Urinary bladder (tissue), 2 donors: ENCODE data around the gene HM13. TPM values are rescaled to one million over a fixed set of nuclear protein-coding genes. Genes with fewer than 3 reads are reported as not detected.

ENCODE experiments used
- polyA plus RNA-seq: library from polyadenylated mRNA; stranded (reverse); fragments of 200-250 nt; gene quantifications from one replicate; pipeline ENCODE4 v1.2.3, GENCODE V29; 2013
- small RNA-seq: library from RNA; depleted of rRNA; stranded (forward); fragments of <200 nt; gene quantifications from one replicate; pipeline ENCODE3, GENCODE V24; 2014
- total RNA-seq: library from RNA; depleted of rRNA; stranded (reverse); fragments of >200 nt; gene quantifications from one replicate; pipeline ENCODE4 v1.2.3, GENCODE V29; 2014
- donor health status: healthy.

Gene HM13
- total and polyA plus RNA-seq, 2 donors: 48.8 to 90.4 TPM

Small RNAs within 50 kb of the gene (small RNA-seq; reads per million reads assigned to genes)
- gene MIR3193: 0.09 reads per million

Other genes with a start within 250 kb of the HM13 start
- not detected for gene DEFB116, start 205.9 kb upstream of the HM13 start, total RNA-seq
- not detected for gene DEFB116, start 205.9 kb upstream of the HM13 start, polyA plus RNA-seq
- gene DEFB118, start 145.8 kb upstream of the HM13 start, total RNA-seq: not detected
- not detected for gene DEFB118, start 145.8 kb upstream of the HM13 start, polyA plus RNA-seq
- gene DEFB119, start 123.9 kb upstream of the HM13 start, total RNA-seq: not detected
- not detected for gene DEFB119, start 123.9 kb upstream of the HM13 start, polyA plus RNA-seq
- not detected for gene DEFB121, start 108.2 kb upstream of the HM13 start, total RNA-seq
- gene DEFB121, start 108.2 kb upstream of the HM13 start, polyA plus RNA-seq: not detected
- gene DEFB123, start 73.8 kb upstream of the HM13 start, total RNA-seq: not detected
- gene DEFB123, start 73.8 kb upstream of the HM13 start, polyA plus RNA-seq: not detected
- gene DEFB124, start 39.3 kb upstream of the HM13 start, total RNA-seq: not detected
- gene DEFB124, start 39.3 kb upstream of the HM13 start, polyA plus RNA-seq: 0.52 TPM
- gene REM1, start 39.2 kb upstream of the HM13 start, total RNA-seq: 4.1 TPM
- gene REM1, start 39.2 kb upstream of the HM13 start, polyA plus RNA-seq: 4.8 TPM
- gene ID1, start 90.8 kb downstream of the HM13 start, total RNA-seq: 500 TPM
- gene ID1, start 90.8 kb downstream of the HM13 start, polyA plus RNA-seq: 683 TPM
- 4.8 TPM for gene COX4I2, start 123.5 kb downstream of the HM13 start, total RNA-seq
- gene COX4I2, start 123.5 kb downstream of the HM13 start, polyA plus RNA-seq: 10.1 TPM
- gene BCL2L1, start 208.4 kb downstream of the HM13 start, total RNA-seq: 24.2 TPM
- 61.3 TPM for gene BCL2L1, start 208.4 kb downstream of the HM13 start, polyA plus RNA-seq
- gene TPX2, start 224.8 kb downstream of the HM13 start, total RNA-seq: 22.7 TPM
- gene TPX2, start 224.8 kb downstream of the HM13 start, polyA plus RNA-seq: 0.84 TPM